ENCODE results near the gene ACADL.

Gene ACADL
- long read RNA-seq, result 0 reads

- DNase-seq (ENCODE audit: low read depth in 1 of 2, low spot score in 1 of 2), result peak in 1 of 2 experiments; percentile 33
- peaks cover 36% of the 10 kb centered on the region for H3K27me3 ChIP-seq (ENCODE audit: insufficient read depth, poor library complexity, severe bottlenecking)
- TF ChIP-seq SPI1 (IDR thresholded peaks at IDR 0.05; ENCODE audit: borderline replicate concordance, low read depth) (no peak), POLR2AphosphoS5 (IDR thresholded peaks at IDR 0.05; ENCODE audit: low read depth) (no peak), REST (IDR thresholded peaks at IDR 0.05; ENCODE audit: insufficient replicate concordance, low read depth) (no peak), GABPA (IDR thresholded peaks at IDR 0.05; ENCODE audit: low read depth) (no peak), CTCF (IDR thresholded peaks at IDR 0.05; ENCODE audit: insufficient read depth, low read length) (no peak)
- peak within 1 kb of the TSS; percentile 46 for H3K4me3 ChIP-seq (replicated peaks; ENCODE audit: insufficient read depth, low read length)
- H3K27ac ChIP-seq (replicated peaks), result no peak within 1 kb of the TSS
These were observed at the start of gene ACADL for GRCh38 chr2:210224941-210225672. ACADL (minus strand) TSS chr2:210225447; CDS start chr2:210225263, 184 bp downstream.

GRCh38 chr2:210271300-210271699, 46.1 kb upstream of the ACADL start:
- H3K27me3 ChIP-seq (ENCODE audit: insufficient read depth, poor library complexity, severe bottlenecking), result no peaks in the 10 kb centered on the region
- no peak for TF ChIP-seq CTCF (IDR thresholded peaks at IDR 0.05; ENCODE audit: insufficient read depth, low read length)
- no peak for TF ChIP-seq REST (IDR thresholded peaks at IDR 0.05; ENCODE audit: insufficient replicate concordance, low read depth)
- TF ChIP-seq GABPA (IDR thresholded peaks at IDR 0.05; ENCODE audit: low read depth), result no peak
- no peak for TF ChIP-seq SPI1 (IDR thresholded peaks at IDR 0.05; ENCODE audit: borderline replicate concordance, low read depth)
- TF ChIP-seq POLR2AphosphoS5 (IDR thresholded peaks at IDR 0.05; ENCODE audit: low read depth), result no peak
- no peak overlapping the region for H3K27ac ChIP-seq (replicated peaks)
- no peak overlapping the region for H3K4me3 ChIP-seq (replicated peaks; ENCODE audit: insufficient read depth, low read length)
- no peak for DNase-seq (ENCODE audit: low read depth in 1 of 2, low spot score in 1 of 2)

- TF ChIP-seq GABPA (IDR thresholded peaks at IDR 0.05; ENCODE audit: low read depth) (no peak), SPI1 (IDR thresholded peaks at IDR 0.05; ENCODE audit: borderline replicate concordance, low read depth) (no peak), REST (IDR thresholded peaks at IDR 0.05; ENCODE audit: insufficient replicate concordance, low read depth) (no peak), POLR2AphosphoS5 (IDR thresholded peaks at IDR 0.05; ENCODE audit: low read depth) (no peak), CTCF (IDR thresholded peaks at IDR 0.05; ENCODE audit: insufficient read depth, low read length) (no peak)
- no peak for DNase-seq (ENCODE audit: low read depth in 1 of 2, low spot score in 1 of 2)
- no peak overlapping the region for H3K4me3 ChIP-seq (replicated peaks; ENCODE audit: insufficient read depth, low read length)
- H3K27ac ChIP-seq (replicated peaks), result no peak overlapping the region
- no peaks in the 10 kb centered on the region for H3K27me3 ChIP-seq (ENCODE audit: insufficient read depth, poor library complexity, severe bottlenecking)
These were observed 43.9 kb upstream of the ACADL start for GRCh38 chr2:210269148-210269547.

All from HL-60 (cell line).